Stimulated activated CD4-positive, alpha-beta T cell treated with anti-CD3 and anti-CD28 coated beads, TNF-alpha, amount 100 ng/mL, for 24 hours (primary cell): ENCODE results near the gene RPL27.
A peak's percentile ranks its signal among the peaks of the same experiment; 100 is the strongest.
"Not testable (repeated sequence)": the region's sequence is repeated elsewhere in the genome, so short reads cannot be mapped to it uniquely, and the experiment has no call there.

Source experiments
- DNase-seq, 3 experiments: peaks; one replicate each; pipeline ENCODE4 v3.0.0-alpha.2; 2020; ENCODE audit warnings: low read depth in 3 of 3

Gene RPL27

DNA sequence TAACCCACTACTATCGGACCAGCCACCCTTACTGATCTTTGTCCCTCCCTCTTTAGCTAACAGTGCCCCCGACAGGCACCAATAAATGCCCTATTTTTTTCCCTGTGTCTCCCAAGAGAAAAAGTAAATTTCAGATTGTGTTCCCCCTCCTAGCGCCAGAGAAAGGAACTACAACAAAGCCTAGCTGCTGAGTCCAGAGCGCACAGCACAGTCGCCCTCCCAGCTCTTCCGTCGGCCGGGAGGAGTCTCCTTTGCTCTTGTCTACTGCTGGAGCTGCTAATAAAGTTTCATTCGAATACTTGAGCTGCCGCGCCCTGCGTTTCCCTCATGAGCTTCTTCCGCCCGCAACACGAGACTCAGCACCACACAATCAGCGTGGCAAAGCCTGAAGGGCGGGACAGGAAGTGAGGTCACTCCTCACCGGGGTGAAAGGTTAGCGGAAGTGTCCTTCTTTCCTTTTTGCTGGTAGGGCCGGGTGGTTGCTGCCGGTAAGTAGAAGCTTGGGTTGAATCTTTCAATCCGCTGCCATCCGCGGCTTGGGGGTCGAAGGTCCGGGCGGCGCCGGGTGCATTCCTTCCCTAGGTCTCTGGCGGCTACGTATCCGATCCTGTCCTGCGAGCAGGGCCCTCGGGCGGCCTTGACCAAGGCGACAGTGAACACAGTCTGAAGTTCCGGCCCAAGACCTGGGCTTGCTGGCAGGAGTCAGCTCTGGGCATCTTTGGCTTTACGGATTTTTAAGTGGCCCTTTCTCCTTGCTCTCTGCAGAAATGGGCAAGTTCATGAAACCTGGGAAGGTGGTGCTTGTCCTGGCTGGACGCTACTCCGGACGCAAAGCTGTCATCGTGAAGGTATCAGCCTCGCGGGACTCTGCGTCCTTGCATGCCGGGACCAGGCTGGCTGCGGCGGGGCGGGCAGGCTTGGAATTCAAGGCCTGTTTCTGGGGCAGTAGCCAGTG lies at the start of gene RPL27:
Gene RPL27, plus strand, starts transcription at position 436 of the 955 bp plus-strand sequence. Its CDS starts 332 bp downstream, at position 768.
- DNase-seq = peak; percentile 96

DNA sequence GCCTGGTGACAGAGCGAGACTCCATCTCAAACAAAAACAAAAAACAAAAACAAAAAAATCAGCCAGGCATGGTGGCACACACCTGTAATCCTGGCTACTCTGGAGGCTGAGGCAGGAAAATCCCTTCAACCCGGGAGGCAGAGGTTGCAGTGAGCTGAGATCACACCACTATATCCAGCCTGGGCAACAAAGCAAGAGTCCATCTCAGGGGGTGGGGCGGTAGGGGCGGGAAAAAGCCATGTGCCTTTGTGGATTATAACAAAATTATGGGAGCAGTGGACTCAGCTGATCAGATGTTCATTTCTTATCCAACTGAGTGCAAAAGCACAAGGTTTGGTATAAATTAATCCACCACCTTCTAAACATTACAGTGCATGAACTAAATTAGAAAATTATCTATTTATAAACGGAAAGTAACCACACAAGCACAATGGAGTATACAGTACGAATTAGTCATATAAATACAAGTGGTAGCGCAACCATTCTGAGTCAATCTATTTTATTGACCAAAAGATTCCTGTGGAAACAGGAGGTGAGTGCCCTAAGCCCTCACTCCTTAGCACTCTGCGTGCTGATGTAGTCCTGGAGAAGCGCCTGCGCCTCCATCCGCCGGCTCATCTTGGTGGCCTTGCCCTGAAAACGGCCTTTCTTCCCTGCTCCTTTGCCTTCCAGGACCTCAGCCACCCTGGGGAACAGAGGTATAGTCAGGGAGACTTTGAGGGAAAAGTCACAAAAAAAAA lies 48.0 kb upstream of the RPL27 start:
- DNase-seq = no peak

DNA sequence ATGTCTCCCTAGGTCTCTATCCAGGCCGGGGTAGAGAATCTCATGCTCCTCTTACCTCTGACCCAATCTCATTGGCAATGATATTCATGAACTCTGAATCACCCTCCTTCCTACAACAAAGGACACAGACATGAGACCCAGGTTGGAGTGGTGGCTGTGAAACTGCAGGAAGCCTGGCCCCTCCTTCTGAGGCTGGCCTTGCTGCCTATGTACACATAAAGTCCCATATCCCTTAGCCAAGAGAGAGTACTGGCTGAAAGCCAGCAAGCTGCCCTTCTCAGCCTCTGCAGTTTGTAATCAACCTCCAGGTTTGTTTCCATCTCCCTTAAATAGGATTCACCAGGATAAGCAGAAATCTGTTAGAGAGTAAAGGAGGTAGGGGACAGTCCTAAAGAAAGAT lies 44.5 kb upstream of the RPL27 start:
- no peak for DNase-seq

GRCh38 chr17:42964161-42964932 lies 33.9 kb upstream of the RPL27 start, which contains the start of gene AARSD1:
Gene AARSD1, minus strand, starts transcription at chr17:42964454. Its CDS starts 14 bp downstream, at chr17:42964440.
- DNase-seq = peak; percentile 76 to 91 (median 85)

DNA sequence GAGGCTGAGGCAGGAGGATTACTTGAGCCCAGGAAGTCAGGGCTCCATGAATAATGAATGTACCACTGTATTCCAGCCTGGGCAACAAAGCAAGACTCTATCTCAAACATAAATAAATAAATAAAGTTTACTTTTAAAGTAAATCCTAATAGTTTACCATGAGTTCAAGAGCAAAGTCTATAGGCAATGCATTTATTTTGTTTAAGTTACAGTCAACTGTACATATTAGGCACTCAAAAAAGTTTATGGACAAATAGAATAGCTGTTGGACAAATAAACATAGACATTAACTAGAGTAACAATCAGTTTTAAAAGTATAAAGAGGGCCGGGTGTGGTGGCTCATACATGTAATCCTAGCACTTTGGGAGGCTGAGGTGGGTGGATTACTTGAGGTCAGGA lies 30.3 kb upstream of the RPL27 start:
- DNase-seq = no peak

GRCh38 chr17:42969001-42969581 lies 29.1 kb upstream of the RPL27 start:
- no peak for DNase-seq

DNA sequence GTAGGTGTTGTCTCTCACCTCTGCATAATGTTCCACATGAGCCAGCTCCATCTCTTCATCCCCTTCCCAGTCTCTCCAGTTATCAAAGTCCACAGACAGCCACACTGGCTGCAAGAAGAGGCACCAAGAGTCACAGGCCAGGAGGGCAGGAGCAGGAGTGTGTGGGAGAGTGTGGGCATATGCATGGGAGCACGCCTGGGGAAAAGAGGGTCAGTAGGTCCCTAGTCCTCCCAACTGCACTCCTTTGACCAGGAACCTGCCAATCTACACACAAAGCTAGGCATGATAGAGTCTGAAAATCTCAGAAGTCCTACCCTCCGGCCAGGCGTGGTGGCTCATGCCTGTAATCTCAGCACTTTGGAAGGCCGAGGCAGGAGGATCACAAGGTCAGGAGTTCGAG lies 26.6 kb upstream of the RPL27 start:
- no peak for DNase-seq

DNA sequence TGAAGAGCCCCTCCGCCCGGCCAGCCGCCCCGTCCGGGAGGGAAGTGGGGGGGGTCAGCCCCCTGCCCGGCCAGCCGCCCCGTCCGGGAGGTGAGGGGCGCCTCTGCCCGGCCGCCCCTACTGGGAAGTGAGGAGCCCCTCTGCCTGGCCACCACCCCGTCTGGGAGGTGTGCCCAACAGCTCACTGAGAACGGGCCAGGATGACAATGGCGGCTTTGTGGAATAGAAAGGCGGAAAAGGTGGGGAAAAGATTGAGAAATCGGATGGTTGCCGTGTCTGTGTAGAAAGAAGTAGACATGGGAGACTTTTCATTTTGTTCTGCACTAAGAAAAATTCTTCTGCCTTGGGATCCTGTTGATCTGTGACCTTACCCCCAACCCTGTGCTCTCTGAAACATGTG lies 24.9 kb upstream of the RPL27 start:
- DNase-seq = not testable (repeated sequence)

GRCh38 chr17:42975265-42975664 lies 23.0 kb upstream of the RPL27 start:
- DNase-seq = no peak

- not testable (repeated sequence) for DNase-seq
Measured at GRCh38 chr17:42975701-42976100, 22.5 kb upstream of the RPL27 start.

- peak in 1 of 3 experiments; percentile 35 for DNase-seq
Measured at GRCh38 chr17:42979511-42980273, 18.5 kb upstream of the RPL27 start, which contains the start of gene PTGES3L. Gene PTGES3L, minus strand, starts transcription at chr17:42980080. Its CDS starts 27 bp downstream, at chr17:42980053.

DNA sequence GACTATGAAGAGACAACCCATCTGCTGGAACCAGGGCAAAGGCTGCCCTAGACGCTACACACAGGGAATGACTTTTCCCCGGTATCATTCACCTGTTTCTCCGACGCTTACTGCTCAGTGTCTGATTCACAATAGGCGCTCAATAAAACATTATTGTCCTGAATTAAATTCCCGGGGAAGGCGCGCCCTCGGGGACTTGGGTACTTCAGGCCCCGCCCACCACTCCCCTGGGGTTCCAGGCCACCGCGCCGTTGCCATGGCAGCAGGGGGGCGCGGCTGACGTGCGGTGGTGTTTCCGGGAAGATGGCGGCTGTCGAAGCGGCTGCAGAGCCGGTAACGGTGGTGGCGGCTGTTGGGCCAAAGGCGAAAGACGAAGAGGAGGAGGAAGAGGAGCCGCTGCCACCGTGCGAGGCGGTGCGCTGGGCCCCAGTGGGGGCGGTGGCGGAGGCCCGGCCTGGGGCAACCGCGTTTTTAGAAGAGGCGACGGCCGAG lies 17.9 kb upstream of the RPL27 start, which contains the start of gene RUNDC1:
Gene RUNDC1, plus strand, starts transcription at position 292 of the 492 bp plus-strand sequence. Its CDS starts 12 bp downstream, at position 304.
- peak; percentile 85 to 93 (median 88) for DNase-seq

DNA sequence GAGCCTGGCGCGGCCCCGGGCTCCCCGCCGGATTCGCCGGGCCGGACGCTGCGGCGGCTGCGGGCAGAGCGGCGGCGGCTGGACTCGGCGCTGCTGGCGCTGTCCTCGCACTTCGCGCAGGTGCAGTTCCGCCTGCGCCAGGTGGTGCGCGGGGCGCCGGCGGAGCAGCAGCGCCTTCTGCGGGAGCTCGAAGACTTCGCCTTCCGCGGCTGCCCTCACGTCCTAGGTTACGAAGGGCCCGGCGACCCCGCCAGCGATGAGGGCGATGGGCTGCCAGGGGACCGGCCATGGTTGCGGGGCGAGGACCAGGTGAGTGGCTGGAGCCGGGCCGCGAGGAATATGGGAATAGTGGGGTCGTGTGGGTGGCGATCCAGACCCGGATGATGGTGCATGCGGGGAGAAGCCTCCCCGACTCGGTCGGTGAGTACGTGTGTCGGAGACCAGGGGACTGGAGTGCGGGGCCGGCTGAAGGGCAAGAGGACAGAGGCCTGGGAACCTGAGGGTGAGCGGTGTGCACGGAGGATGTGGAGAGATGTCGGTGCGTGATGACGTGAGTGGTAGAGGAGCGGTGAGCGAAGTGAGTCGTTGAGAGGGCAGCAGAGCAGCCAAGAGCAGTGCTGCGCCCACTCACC lies 17.3 kb upstream of the RPL27 start:
- DNase-seq = peak; percentile 46 to 74 (median 52)

- no peak for DNase-seq
Measured at GRCh38 chr17:42982266-42982665, 16.0 kb upstream of the RPL27 start.

GRCh38 chr17:42985225-42985624 lies 13.0 kb upstream of the RPL27 start:
- no peak for DNase-seq

- DNase-seq = no peak
Measured at GRCh38 chr17:42989141-42989540, 9.1 kb upstream of the RPL27 start.

- no peak for DNase-seq
Measured at GRCh38 chr17:42989726-42990652, 8.2 kb upstream of the RPL27 start.

DNA sequence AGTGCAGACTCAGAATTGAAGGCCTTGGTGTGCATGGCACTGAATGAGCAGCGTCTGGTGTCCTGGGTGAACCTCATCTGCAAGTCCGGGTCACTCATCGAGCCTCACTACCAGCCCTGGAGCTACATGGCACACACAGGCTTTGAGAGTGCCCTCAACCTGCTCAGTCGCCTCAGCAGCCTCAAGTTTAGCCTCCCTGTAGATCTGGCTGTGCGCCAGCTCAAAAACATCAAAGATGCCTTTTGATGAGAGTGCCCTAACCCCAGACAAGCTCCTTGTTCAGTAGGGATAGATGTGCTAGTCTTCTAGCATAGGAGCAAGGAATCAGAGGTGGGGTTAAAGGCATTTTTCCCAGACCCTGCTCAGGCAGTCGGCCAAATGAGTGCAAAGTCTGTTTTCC lies 6.7 kb upstream of the RPL27 start:
- DNase-seq = no peak

DNA sequence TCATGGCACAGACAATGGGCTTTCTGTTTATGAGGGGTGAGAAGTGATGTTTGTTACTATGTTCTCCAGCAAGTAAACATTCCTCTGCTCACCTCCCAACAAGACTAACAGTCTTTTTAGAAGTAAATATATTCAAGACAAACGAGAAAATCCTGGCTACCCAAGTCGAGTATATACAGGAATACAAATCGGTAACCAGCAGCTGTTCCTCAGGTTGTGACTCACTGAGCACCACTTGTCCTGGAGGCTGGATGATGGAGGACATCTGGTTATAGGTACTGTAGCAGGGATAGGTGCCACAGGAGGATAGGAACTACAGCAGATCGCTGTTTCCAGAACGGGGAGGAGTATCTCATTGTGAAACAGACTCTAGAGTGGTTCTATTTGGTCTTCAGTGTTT lies 5.3 kb upstream of the RPL27 start:
- DNase-seq = no peak
